ENCODE data around the gene IQUB.
"Not testable (repeated sequence)": the region's sequence is repeated elsewhere in the genome, so short reads cannot be mapped to it uniquely, and the experiment has no call there.

IQUB gene

DNA sequence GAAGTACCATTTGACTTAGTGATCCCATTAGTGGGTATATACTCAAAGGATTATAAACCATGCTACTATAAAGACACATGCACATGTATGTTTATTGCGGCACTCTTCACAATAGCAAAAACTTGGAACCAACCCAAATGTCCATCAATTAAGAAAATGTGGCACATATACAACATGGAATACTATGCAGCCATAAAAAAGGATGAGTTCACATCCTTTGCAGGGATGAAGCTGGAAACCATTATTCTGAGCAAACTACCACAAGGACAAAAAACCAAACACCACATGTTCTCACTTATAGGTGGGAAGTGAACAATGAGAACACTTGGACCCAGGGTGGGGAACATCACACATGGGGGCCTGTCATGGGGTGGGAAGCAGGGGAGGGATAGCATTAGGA is 56.3 kb downstream of the IQUB start:
- H3K4me3 Mint-ChIP-seq, H3K4me1 Mint-ChIP-seq, H3K36me3 Mint-ChIP-seq, H3K9me3 Mint-ChIP-seq, H3K27ac Mint-ChIP-seq: not testable (repeated sequence)
- H3K27me3 Mint-ChIP-seq, result peaks cover 15% of the 10 kb centered on the region

DNA sequence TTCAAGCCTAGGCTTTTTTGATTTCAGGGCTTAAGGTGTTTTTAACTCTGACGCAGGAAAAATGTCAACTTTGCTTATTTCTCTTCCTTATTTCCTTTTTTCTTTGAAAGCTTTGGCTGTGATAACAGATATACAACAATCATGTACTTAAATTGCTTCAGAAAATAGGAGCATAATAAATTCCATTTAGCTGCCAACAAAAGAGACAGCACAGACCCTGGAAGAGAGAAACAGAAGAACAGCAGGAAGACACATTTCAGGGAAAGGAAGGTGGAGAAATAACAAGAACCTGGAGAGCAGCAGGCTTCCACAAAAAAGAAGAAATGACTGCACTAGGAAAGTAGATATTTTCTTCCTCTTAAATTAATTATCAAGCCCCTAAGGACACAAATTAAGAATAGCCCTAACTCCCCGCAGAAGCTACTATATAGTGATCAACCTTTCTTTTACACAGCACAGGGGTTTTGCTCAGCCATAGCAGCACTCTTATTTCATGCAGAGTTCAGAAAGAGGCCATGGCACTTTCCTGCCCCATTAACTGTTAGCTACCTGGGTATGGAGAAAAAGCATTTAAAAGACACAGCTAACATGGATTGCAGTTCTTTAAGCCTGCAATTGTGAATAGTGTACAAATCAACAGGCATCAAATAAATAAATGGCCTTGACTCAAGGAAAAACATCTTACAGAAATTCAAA is 61.5 kb downstream of the IQUB start:
- no peak overlapping the region for H3K4me3 Mint-ChIP-seq
- no peaks in the 10 kb centered on the region for H3K36me3 Mint-ChIP-seq
- peaks cover 9% of the 10 kb centered on the region for H3K27me3 Mint-ChIP-seq
- no peak overlapping the region for H3K27ac Mint-ChIP-seq
- H3K9me3 Mint-ChIP-seq, result peaks cover 6% of the 10 kb centered on the region
- H3K4me1 Mint-ChIP-seq, result no peaks in the 10 kb centered on the region

- H3K4me3 Mint-ChIP-seq, result no peak overlapping the region
Measured at GRCh38 chr7:123472327-123472726, 62.1 kb downstream of the IQUB start.

DNA sequence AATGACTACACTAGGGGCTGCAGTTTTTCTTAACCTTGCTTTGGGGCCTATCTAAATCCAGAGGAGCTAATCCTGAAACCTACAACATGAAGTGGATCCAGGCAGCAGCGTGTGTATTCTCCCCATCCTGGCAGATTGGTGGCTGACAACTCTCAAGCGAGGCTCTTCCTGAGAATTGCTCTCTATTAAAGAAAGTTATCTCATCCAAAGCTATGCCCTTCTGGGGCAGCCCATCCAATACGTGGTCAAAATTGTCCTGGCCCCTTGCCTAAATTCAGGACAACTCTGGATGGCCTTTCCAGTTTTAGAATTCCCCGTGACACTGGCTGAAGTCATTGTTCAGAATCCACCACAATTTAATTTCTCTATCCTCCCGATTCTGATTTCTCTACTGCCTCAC is 66.1 kb downstream of the IQUB start:
- H3K4me1 Mint-ChIP-seq, result no peaks in the 10 kb centered on the region
- peaks cover 2% of the 10 kb centered on the region for H3K27me3 Mint-ChIP-seq
- H3K9me3 Mint-ChIP-seq, result no peaks in the 10 kb centered on the region
- no peaks in the 10 kb centered on the region for H3K36me3 Mint-ChIP-seq
- H3K4me3 Mint-ChIP-seq, result no peak overlapping the region
- no peak overlapping the region for H3K27ac Mint-ChIP-seq

More at GRCh38 chr7:123472327-123472726, 62.1 kb downstream of the IQUB start:
- H3K36me3 Mint-ChIP-seq, result no peaks in the 10 kb centered on the region
- H3K27me3 Mint-ChIP-seq, result peaks cover 7% of the 10 kb centered on the region
- H3K4me1 Mint-ChIP-seq, result no peaks in the 10 kb centered on the region
- no peak overlapping the region for H3K27ac Mint-ChIP-seq
- peaks cover 6% of the 10 kb centered on the region for H3K9me3 Mint-ChIP-seq

- Mint-ChIP-seq H3K4me3 (no peak overlapping the region), H3K4me1 (no peaks in the 10 kb centered on the region), H3K36me3 (no peaks in the 10 kb centered on the region), H3K9me3 (peaks cover 4% of the 10 kb centered on the region), H3K27me3 (peaks cover 6% of the 10 kb centered on the region), H3K27ac (no peak overlapping the region)
Measured at GRCh38 chr7:123463890-123464289, 70.5 kb downstream of the IQUB start.

GRCh38 chr7:123460616-123461015 is 73.8 kb downstream of the IQUB start:
- Mint-ChIP-seq H3K27ac (no peak overlapping the region), H3K4me1 (no peaks in the 10 kb centered on the region), H3K36me3 (no peaks in the 10 kb centered on the region), H3K9me3 (peaks cover 4% of the 10 kb centered on the region), H3K4me3 (no peak overlapping the region), H3K27me3 (peaks cover 6% of the 10 kb centered on the region)

GRCh38 chr7:123455965-123456470 is 78.4 kb downstream of the IQUB start:
- Mint-ChIP-seq H3K9me3 (peaks cover 10% of the 10 kb centered on the region), H3K27ac (no peak overlapping the region), H3K4me1 (no peaks in the 10 kb centered on the region), H3K36me3 (no peaks in the 10 kb centered on the region), H3K4me3 (no peak overlapping the region), H3K27me3 (peaks cover 2% of the 10 kb centered on the region)

DNA sequence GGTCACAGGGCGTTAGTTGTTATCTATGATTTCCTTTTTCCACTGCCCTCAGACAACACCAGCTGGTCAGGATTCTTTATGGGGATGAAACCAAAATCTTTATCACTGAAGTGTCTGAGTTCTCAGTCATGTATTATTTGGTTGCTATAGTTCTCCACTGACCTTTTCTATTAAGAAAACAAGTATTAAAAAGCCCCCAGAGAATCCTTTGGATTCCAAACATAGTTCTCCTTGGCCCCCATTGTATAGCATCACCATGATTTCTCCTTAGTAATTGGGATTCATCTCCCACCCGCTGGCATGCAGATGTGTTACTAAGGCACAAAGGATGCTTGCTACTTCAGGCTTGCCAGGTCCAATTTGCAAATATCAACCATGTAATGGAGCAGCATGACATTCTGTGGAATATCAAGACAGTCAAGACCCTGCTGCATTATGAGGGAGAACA is 94.3 kb downstream of the IQUB start:
- Mint-ChIP-seq H3K27ac (no peak overlapping the region), H3K27me3 (no peaks in the 10 kb centered on the region), H3K4me1 (no peaks in the 10 kb centered on the region), H3K9me3 (peaks cover 4% of the 10 kb centered on the region), H3K36me3 (no peaks in the 10 kb centered on the region), H3K4me3 (no peak overlapping the region)

GRCh38 chr7:123439191-123439590 is 95.2 kb downstream of the IQUB start:
- Mint-ChIP-seq H3K9me3 (peaks cover 4% of the 10 kb centered on the region), H3K36me3 (no peaks in the 10 kb centered on the region), H3K27ac (no peak overlapping the region), H3K4me3 (no peak overlapping the region), H3K27me3 (no peaks in the 10 kb centered on the region), H3K4me1 (no peaks in the 10 kb centered on the region)

GRCh38 chr7:123437447-123437995 is 96.9 kb downstream of the IQUB start:
- no peaks in the 10 kb centered on the region for H3K9me3 Mint-ChIP-seq
- H3K27ac Mint-ChIP-seq, result no peak overlapping the region
- no peaks in the 10 kb centered on the region for H3K27me3 Mint-ChIP-seq
- no peak overlapping the region for H3K4me3 Mint-ChIP-seq
- no peaks in the 10 kb centered on the region for H3K36me3 Mint-ChIP-seq
- no peaks in the 10 kb centered on the region for H3K4me1 Mint-ChIP-seq

GRCh38 chr7:123435080-123435700 is 99.2 kb downstream of the IQUB start:
- no peaks in the 10 kb centered on the region for H3K36me3 Mint-ChIP-seq
- H3K9me3 Mint-ChIP-seq, result no peaks in the 10 kb centered on the region
- no peak overlapping the region for H3K27ac Mint-ChIP-seq
- no peak overlapping the region for H3K4me3 Mint-ChIP-seq
- no peaks in the 10 kb centered on the region for H3K27me3 Mint-ChIP-seq
- H3K4me1 Mint-ChIP-seq, result no peaks in the 10 kb centered on the region

DNA sequence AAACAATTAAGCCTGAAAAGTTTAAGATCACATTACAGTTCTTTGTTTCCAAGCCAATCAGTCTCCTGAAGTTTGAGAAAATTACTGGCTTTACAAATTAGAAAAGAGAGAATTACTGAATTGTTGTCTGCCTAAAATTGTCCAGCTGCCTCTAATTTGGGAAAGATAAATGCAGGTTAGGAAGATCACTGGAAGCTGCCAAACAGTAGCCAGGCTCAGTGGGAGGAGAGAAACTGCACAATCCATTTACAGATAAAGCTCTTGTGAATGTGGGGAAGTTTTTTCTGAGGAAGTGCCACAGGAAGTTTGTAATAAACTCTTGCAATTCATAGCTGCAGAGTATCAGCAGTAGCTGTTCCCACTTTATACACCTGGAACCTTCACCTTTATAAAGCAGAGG is 100.7 kb downstream of the IQUB start:
- H3K4me3 Mint-ChIP-seq, result no peak overlapping the region
- no peaks in the 10 kb centered on the region for H3K9me3 Mint-ChIP-seq
- no peaks in the 10 kb centered on the region for H3K36me3 Mint-ChIP-seq
- no peak overlapping the region for H3K27ac Mint-ChIP-seq
- no peaks in the 10 kb centered on the region for H3K27me3 Mint-ChIP-seq
- no peaks in the 10 kb centered on the region for H3K4me1 Mint-ChIP-seq

GRCh38 chr7:123432601-123433000 is 101.8 kb downstream of the IQUB start:
- Mint-ChIP-seq H3K27me3 (peaks cover 2% of the 10 kb centered on the region), H3K4me1 (no peaks in the 10 kb centered on the region), H3K36me3 (no peaks in the 10 kb centered on the region), H3K4me3 (no peak overlapping the region), H3K27ac (no peak overlapping the region), H3K9me3 (no peaks in the 10 kb centered on the region)

GRCh38 chr7:123431075-123431614 is 103.2 kb downstream of the IQUB start:
- Mint-ChIP-seq H3K4me1 (no peaks in the 10 kb centered on the region), H3K9me3 (no peaks in the 10 kb centered on the region), H3K27me3 (peaks cover 2% of the 10 kb centered on the region), H3K4me3 (no peak overlapping the region), H3K36me3 (no peaks in the 10 kb centered on the region), H3K27ac (no peak overlapping the region)

- H3K27me3 Mint-ChIP-seq, result peaks cover 2% of the 10 kb centered on the region
- peaks cover 13% of the 10 kb centered on the region for H3K9me3 Mint-ChIP-seq
- H3K36me3 Mint-ChIP-seq, result no peaks in the 10 kb centered on the region
- no peaks in the 10 kb centered on the region for H3K4me1 Mint-ChIP-seq
- no peak overlapping the region for H3K4me3 Mint-ChIP-seq
- H3K27ac Mint-ChIP-seq, result no peak overlapping the region
Measured at GRCh38 chr7:123425246-123425645, 109.1 kb downstream of the IQUB start.

DNA sequence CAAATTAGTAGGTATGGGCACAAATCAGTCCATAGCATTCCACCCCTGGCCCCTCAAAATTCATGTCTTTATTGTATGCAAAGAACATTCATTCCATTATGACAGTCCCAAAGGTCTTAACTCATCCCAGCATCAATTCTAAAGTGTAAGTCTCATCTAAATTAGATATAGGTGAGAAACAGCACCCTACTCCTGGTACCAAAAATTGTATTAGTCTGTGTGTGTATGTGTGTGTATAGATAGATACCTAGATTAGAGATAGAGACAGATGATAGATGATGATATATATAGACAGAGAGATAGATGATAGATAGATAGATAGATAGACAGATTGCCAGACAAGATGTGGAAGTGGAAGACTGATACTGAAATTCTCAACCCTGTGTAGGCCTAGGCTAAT is 109.9 kb downstream of the IQUB start:
- H3K4me1 Mint-ChIP-seq, result no peaks in the 10 kb centered on the region
- H3K4me3 Mint-ChIP-seq, result no peak overlapping the region
- peaks cover 13% of the 10 kb centered on the region for H3K9me3 Mint-ChIP-seq
- H3K27ac Mint-ChIP-seq, result no peak overlapping the region
- peaks cover 2% of the 10 kb centered on the region for H3K27me3 Mint-ChIP-seq
- H3K36me3 Mint-ChIP-seq, result no peaks in the 10 kb centered on the region

Measured in activated naive CD4-positive, alpha-beta T cell treated with anti-CD3 and anti-CD28 coated beads, Interleukin-2, amount 50 U/mL, for 24 hours (primary cell).